Activated gamma-delta T cell treated with anti-CD3 and anti-CD28 coated beads, Interleukin-2, amount 50 U/mL, for 16 hours (primary cell): ENCODE measurements around the gene KDM5D.

Experiments
- DNase-seq: peaks from one replicate; pipeline ENCODE4 v3.0.0-alpha.2; 2020; ENCODE audit warnings: low read depth

KDM5D gene

GRCh38 chrY:19744381-19745378 is at the start of gene KDM5D:
Gene KDM5D, minus strand, starts transcription at chrY:19744726. Its CDS starts 192 bp downstream, at chrY:19744534.
- no peak for DNase-seq

- DNase-seq: no peak
Measured at GRCh38 chrY:19768375-19768774, 23.8 kb upstream of the KDM5D start.

DNA sequence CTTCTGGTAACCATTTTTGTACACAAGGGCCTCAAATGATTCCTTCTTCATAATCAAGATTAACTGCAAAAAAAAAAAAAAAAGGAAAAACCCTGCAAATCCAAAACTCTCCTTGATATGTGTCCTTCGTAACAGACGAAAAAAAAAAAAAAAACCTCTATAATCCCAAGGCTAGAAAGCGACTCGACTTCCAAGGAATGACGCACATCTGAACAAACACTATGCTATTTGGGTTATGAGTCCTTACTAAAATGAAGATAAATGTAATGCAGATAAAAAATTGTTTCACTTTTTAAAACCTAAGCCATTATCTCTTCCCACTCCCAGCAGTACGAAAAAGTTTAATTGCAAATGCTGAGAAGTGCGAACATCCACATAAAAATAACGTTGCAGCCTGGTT is 1.2 kb downstream of the KDM5D start:
- no peak for DNase-seq

DNA sequence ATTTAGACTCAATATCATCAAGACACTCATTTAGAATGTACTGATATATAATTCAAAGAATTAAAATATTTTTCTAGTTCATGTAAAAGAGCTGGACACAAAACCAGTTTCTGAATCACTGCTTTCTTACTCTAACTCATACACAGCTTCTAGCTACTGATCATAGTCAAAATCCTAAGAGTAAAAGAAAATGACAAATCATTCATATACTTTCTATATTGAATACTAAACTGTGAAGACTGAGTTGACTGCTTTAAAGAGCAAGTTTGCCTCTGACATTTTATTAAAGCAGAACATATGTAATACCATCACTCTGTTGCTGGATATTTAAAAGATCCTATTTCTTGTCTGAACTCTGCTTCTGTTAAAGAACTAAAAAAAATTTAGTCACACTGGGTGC is 2.4 kb downstream of the KDM5D start:
- no peak for DNase-seq

DNA sequence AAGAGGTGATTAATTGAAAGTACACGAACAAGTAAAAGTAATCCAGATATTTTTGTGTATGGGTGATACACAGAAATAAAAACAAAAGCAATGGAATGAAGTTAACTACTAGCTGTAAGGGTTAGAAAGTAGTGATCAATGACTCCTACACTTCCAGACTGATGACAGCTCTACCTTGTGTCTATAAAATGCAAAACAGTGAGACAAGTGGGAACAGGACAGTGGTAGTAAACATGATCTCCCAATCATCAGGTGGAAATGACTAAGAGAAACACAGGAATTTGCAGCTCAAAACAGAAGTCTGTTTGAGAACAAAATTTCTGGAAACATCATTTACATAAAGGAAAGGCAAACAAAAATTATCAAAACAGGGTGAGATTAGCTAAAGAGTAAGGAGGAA is 10.1 kb downstream of the KDM5D start:
- no peak for DNase-seq

DNA sequence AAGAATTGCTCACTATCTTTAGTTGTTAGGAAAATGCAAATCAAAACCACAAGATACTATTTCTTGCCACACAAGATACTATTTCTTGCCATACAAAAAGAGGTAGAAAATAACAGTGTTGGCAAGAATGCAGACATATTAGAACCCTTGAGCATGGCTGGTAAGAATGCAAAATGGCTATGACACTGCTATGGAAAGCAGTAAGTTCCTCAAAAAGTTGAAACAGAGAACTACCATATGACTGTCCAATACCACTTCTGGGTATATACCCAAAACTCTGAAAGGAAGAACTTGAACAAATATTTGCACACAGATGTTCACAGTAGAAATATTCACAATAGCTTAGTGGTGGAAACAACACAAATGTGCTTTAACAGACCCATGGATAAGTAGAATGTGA is 26.6 kb downstream of the KDM5D start:
- DNase-seq: no peak

DNA sequence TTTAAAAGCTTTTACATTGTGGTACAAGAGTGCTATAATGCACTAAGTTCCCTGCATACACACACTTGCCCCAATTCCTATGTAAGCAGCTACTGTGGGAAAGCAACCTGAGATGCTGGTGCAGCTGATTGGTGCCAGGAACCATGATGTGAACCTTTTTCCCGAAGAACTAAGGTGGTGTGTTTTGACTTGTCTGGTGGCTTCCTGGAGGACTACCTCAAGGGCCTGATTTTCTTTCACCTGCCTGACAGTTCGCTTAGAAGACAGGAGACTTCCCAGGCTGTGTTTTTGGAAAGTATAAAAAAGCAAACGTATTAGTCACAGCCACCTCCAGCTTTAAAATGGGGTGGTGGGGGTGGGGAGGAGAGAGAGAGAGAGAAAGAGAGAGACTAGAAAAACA is 27.4 kb downstream of the KDM5D start:
- no peak for DNase-seq

DNA sequence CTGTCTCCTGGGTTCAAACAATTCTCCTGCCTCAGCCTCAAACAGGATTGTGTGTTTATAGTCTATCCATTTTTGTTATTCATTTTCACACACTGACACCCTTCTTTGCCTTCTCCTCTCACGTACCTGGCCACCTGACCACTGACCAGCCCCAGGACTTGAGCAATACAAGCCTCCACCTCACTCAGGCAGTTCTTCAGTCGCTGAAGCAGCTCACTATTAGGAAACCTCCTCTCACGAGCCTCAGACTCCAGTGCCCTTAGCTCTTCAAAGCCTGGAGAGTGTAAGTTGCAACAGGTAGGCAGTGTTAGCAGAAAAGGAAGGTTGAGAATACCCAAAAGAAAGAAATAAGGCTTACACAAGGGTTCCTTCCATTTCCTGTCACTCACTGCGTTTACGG is 29.3 kb downstream of the KDM5D start:
- DNase-seq: no peak

DNA sequence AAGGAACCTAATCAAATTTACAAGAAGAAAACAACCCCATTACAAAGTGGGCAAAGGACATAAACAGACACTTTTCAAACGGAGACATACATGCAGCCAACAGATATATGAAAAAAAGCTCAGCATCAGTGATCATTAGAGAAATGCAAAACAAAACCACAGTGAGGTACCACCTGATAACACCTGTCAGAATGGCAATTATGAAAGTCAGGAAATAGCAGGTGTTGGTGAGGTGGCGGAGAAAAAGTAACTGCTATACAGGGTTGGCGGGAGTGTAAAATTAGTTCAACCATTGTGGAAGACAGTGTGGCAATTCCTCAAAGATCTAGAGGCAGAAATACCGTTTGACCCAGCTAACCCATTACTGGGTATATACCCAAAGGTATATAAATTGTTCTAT is 31.1 kb downstream of the KDM5D start:
- no peak for DNase-seq

DNA sequence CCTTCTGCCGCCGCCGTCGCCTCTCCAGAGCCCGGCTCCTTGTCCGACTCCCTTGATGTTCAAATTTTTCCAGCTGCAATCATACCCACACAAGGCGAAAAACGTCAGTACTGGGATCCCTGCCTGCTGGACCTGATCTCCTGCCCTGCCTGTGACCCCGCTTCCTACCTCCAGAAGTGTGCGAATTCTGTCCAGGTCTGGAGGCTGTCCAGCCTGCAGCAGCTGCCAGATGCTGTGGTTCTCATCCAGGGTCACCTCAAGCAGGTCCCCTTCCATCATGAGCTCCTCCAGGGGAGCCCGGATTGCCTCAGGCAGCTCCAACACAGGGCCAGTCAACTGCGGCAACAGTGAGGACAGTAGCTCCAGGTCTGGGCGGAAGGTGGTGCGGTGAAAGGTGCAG is 38.3 kb downstream of the KDM5D start:
- no peak for DNase-seq

GRCh38 chrY:19698495-19698894 is 46.0 kb downstream of the KDM5D start:
- no peak for DNase-seq

GRCh38 chrY:19680821-19681220 is 63.7 kb downstream of the KDM5D start:
- no peak for DNase-seq
